Brain pericyte (primary cell): ENCODE data around the gene KCNJ6.
"Not testable (repeated sequence)": the region's sequence is repeated elsewhere in the genome, so short reads cannot be mapped to it uniquely, and the experiment has no call there.

ENCODE experiments used
- DNase-seq: peaks from one replicate; pipeline ENCODE4 v3.0.0-alpha.2; 2012; ENCODE audit warnings: low read depth, low spot score

The KCNJ6 gene

GRCh38 chr21:37606549-37606948 is 309.7 kb downstream of the KCNJ6 start:
- no peak for DNase-seq

- DNase-seq: no peak
Measured at GRCh38 chr21:37605006-37605405, 311.3 kb downstream of the KCNJ6 start.

GRCh38 chr21:37603129-37603528 is 313.1 kb downstream of the KCNJ6 start:
- no peak for DNase-seq

DNA sequence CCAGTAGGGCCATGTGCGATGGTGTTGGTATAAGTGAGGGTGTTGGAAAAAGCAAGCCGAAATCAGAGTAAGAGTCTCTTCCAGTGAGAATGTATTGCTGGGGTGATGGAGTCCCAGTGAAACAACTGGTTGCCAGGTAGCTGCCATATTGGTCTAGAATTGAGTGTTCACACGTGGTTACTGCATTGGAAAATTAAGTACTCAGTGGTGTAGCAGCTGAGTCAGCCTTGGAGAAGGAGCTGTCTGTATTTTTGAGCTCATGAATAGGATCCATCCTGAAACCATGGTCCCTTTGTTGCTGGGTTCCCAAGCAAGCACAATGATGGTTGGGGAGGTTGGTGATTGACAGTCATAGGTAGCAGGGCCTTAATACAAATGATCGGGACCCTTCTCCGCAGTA is 314.3 kb downstream of the KCNJ6 start:
- DNase-seq: no peak

DNA sequence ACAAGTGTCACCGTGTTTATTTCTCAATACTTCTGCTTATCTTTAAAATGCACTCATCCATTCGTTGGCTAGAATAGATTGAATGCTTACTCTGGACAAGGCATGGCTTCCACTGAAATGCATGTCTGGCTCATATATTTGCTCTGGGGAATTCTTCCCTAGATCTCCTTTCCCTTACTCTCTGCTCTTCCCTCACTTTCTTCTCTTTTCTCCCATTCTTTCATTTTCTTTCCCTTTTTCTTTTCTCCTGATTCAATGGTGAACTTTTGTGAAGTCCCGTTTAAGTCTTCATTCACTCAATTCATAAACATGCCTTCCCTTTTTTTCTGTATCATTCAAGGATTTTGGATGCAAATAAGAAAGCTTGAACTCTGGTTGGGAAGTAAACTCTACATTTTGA is 315.2 kb downstream of the KCNJ6 start:
- DNase-seq: no peak

DNA sequence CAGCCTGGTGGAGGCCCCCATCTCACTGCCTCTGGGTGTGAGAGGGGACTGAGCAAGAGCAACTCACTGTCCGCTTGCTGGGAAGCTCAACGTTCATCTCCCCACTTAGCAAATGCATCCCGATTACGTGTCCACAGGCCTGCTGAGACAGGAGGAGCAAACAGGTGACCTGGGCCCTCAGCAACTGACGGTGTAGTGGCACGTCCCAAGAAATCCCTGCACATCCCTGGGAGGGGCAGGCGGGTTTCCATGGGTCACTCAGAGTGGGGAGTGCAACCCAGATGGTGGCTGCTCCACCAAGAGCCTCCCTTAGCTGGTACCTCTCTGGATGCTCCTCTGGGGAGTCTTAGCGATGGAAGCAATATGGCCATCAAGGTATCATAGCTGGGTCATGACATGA is 320.3 kb downstream of the KCNJ6 start:
- no peak for DNase-seq

DNA sequence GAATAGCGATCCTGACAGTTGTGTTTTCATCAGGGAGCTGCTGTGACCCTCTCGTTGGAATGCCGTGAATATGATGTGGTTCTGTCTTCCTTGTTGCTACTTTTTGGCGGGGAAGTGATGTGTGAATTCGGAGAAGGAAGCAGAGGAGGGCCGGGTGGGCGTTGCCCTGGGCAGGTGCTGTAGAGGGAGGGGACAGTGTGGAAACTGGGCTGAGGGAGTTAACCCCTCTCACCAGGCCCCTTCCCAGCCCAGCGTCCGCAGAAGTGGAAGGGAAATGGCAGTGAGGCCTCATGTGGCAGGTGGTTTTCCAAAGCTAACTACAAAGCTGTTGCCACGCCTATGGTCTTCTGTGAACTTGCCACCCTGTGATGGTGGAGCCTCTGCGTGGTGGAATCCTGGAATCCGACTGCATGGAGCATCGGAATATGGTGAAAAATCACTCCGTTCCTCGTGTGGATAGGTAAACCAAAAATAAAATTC is 321.7 kb downstream of the KCNJ6 start:
- no peak for DNase-seq

DNA sequence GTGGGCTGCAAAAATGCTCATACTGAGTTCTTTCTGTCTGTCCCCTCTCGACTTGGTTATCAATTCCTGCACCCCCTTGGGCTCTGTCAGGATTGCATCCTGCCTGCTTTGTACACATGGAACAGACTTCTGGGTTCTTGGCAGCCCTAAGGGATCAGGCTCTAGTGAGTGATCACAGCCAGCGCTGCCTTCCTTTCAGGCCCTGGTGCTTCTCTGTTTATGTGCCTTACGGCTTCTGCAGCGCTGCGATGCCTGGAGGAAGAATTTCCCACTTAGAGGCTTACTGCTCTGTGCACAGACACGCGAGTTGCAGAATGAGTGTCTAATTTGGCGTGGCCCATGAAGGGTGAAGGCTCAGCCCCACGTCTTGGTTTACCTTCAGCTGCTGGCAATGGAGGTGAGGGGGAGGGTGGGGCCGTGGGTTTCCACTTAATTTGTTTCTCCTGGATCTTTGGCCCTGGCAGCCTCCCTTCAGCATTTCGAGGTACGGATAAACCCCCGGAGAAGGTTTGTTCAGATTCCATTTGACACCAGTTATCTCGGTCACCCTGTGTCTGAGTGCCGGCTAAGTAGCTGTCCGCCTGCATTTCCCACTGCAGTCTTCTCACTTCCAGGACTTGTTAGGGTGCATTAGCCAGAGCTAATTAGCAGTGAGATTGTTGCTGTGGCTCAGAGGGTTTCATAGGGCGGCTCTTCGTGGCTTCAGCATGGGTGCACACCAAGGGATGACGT is 322.4 kb downstream of the KCNJ6 start:
- DNase-seq: no peak

DNA sequence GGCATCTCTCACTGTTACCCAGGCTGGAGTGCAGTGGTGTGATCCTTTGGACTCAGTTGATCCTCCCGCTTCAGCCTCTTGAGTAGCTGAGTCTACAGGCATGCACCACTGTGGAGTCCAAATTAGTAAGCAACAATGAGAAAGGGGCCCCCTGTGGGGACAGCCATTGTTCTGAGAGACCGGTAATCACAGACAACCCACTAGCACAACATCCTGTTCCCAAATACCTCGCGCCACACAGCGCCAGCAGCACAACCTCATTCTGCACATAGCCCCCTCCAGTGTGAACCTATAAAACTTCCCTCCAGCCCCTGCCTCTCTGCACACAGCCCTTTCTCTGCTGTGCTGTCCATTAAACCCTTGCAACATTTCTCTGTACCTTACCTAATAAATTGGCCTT is 323.2 kb downstream of the KCNJ6 start:
- no peak for DNase-seq

GRCh38 chr21:37592496-37592895 is 323.8 kb downstream of the KCNJ6 start:
- no peak for DNase-seq

- not testable (repeated sequence) for DNase-seq
Measured at GRCh38 chr21:37591994-37592393, 324.3 kb downstream of the KCNJ6 start.

- DNase-seq: not testable (repeated sequence)
Measured at GRCh38 chr21:37590836-37591235, 325.4 kb downstream of the KCNJ6 start.

GRCh38 chr21:37588644-37589043 is 327.6 kb downstream of the KCNJ6 start:
- not testable (repeated sequence) for DNase-seq

DNA sequence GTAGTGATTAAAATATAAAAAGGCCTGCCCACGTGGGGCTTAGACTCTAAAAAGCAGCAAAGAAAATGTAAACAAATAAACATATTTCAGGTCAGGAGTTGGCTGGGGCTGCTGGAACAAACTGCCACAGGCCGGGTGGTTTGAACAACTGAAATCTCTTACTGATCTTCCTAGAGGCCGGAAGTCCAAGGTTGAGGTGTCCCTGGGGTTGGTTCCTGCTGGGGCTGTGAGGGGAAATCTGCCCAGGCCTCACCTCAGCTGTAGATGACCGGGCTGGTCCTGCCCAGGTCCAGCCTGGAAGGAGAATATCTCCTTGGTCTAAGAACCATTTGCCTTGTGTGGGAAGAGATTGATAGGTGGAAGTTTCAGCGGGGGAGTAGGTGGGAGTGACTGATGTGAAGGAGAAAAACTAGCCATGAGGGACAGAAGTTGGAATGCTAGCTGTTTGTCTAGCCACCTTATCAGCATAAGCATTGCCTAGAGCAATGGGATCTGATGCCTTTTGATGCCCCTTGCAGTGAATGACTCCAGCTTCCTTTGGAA is 328.6 kb downstream of the KCNJ6 start:
- no peak for DNase-seq

DNA sequence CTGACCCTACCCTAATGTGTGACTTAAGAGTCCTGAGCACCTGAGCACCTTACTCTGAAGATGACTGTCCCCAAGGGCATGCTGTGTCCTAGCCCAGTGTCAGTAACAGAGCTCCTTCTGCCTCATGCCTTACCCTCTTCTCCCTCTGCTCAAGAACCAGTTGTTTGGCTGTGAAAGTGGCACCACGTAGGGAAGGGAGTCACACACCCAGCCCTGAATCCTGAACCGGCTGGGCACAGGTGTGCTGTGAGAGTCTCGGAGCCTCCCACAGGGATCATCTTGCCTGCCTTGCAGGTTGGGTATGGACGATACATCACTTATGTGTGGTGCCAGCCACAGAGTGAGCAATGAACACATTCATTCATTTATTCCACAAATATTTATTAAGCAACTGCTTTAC is 329.1 kb downstream of the KCNJ6 start:
- no peak for DNase-seq

GRCh38 chr21:37582590-37582989 is 333.7 kb downstream of the KCNJ6 start:
- DNase-seq: peak; percentile 10

GRCh38 chr21:37580666-37581065 is 335.6 kb downstream of the KCNJ6 start:
- peak; percentile 32 for DNase-seq

DNA sequence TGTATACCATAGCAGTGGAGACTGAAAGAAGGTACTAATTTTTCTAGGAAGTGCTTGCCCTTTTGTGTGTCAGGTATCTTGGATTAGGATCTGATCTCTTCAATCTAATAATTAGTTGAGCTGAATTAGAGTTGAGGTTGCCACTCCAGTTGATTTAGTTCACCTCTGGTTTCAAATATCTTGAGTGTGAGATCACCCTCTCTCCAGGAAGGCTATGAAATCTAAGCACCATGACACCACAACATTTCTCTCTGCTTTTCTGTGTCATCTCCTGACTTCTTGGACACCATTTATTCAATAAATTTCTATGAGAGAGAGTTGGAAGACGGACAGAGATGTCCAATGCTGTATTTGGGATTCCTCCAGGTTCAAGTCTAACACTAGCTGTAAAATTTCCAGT is 336.9 kb downstream of the KCNJ6 start:
- DNase-seq: no peak

DNA sequence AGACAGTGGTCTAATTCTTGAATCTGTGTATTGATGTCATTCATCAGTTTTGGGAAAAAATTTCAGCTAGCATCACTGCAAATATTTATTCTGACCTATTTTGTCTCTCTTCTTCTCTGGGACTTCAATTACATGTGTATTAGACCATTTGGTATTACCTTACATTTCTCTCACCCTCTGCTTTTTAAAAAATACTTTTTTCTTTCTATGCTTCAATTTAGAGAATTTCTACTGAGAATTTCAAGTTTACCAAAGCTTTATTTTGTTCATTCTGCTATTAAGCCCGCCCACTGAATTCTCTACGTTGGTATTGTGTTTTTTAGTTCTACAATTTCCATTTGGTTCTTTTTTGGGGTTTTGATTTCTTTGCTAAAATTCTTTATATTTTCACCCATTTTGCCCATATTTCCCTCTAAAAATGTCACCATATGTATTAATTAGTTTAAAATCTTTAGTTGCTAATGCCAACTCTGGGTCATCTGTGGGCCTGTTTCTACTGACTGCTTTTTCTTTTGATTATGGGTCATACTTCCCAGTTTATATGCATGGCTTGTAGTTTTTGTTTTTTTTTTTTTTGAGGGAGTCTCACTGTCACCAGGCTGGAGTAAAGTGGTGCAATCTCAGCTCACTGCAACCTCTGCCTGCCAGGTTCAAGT is 337.7 kb downstream of the KCNJ6 start:
- DNase-seq: no peak

- DNase-seq: not testable (repeated sequence)
Measured at GRCh38 chr21:37576929-37577328, 339.3 kb downstream of the KCNJ6 start.

DNA sequence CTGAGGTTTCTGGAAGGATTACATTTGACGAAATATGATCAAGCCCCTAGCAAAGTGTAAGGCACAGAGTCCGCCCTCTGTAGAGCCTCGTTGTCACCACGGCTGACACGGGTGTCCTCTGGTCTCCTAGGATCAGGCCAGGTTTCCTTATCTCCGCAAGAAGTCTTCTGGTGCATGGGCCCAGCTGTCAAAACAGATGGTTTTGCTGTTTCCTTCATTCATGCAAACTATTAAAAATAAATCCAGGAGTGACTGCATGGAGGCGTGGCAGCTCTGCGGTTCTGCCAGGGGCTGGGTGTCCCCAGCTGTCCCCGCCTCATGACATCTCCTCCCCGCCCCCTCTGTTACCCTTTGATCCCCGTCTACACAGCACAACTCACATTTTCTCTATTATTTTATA is 340.7 kb downstream of the KCNJ6 start:
- DNase-seq: no peak

DNA sequence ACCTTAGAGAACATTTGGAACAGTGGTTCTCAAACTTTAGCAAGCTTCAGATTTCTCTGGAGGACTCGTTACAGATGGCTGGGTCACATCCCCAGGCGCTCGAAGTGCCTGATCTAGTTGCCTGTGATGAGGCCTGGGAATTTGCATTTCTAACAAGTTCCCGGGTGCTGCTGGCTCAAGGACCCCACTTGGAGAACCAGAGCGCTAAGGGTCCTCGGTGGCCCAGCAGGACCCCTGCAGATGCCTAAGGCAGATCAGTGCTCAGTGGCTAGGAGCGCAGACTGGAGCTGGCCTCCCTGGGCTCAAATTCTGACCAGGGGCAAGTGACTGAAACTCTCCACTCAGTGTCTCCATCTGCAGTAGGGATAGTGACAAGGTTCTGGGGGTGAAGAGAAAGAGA is 341.5 kb downstream of the KCNJ6 start:
- no peak for DNase-seq

GRCh38 chr21:37574316-37574715 is 341.9 kb downstream of the KCNJ6 start:
- DNase-seq: no peak
